Karpas-422 (cell line): ENCODE measurements around the gene GNAI3. TPM values are rescaled to one million over a fixed set of nuclear protein-coding genes. Genes with fewer than 3 reads are reported as not detected.

Experiments used
- DNase-seq: peaks from one replicate; pipeline ENCODE4 v3.0.0-alpha.2; 2015
- H2AFZ ChIP-seq: fragments of 200-600 bp; sonication (generic); 2 replicates; pipeline ENCODE4 v1.6.1; 2014; ENCODE audit warnings: antibody characterized with exemption, low read length, mixed read lengths
- H3K27ac ChIP-seq: fragments of 200-600 bp; sonication (generic); 2 replicates; pipeline ENCODE4 v1.5.1; 2014; ENCODE audit warnings: mild to moderate bottlenecking, low read length, moderate library complexity
- H3K27me3 ChIP-seq: fragments of 200-600 bp; sonication (generic); 2 replicates; pipeline ENCODE4 v1.6.1; 2014; ENCODE audit warnings: low read length, mixed read lengths
- H3K36me3 ChIP-seq: fragments of 200-600 bp; sonication (generic); 2 replicates; pipeline ENCODE4 v1.6.1; 2014; ENCODE audit warnings: low read length, mixed read lengths; ENCODE audit not compliant: insufficient read depth
- H3K4me1 ChIP-seq: fragments of 200-600 bp; sonication (generic); 2 replicates; pipeline ENCODE4 v1.6.1; 2014; ENCODE audit warnings: mild to moderate bottlenecking, low read length, mixed read lengths
- H3K4me2 ChIP-seq: fragments of 200-600 bp; sonication (generic); 2 replicates; pipeline ENCODE4 v1.6.1; 2014; ENCODE audit warnings: low read length, low read depth, mild to moderate bottlenecking; ENCODE audit not compliant: poor library complexity, severe bottlenecking
- H3K4me3 ChIP-seq: fragments of 200-600 bp; sonication (generic); 2 replicates; pipeline ENCODE4 v1.5.1; 2014; ENCODE audit warnings: mild to moderate bottlenecking, antibody characterized with exemption, low read length, mixed read lengths
- H3K79me2 ChIP-seq: fragments of 200-600 bp; sonication (generic); 2 replicates; pipeline ENCODE4 v1.6.1; 2014; ENCODE audit warnings: mild to moderate bottlenecking, low read length, mixed read lengths
- H3K9ac ChIP-seq: fragments of 200-600 bp; sonication (generic); 2 replicates; pipeline ENCODE4 v1.6.0; 2014; ENCODE audit warnings: low read length
- H3K9me2 ChIP-seq: fragments of 200-600 bp; sonication (generic), shearing (Covaris generic); replicated peaks from 2 replicates; pipeline ENCODE4 v1.6.0; 2014; ENCODE audit warnings: mild to moderate bottlenecking, low read length, moderate library complexity; ENCODE audit not compliant: insufficient read depth
- H3K9me3 ChIP-seq: fragments of 300-700, 200-600 bp; sonication (generic); 2 replicates; pipeline ENCODE4 v1.6.1; 2014; ENCODE audit warnings: low read length, mixed read lengths
- H4K20me1 ChIP-seq: fragments of 200-600 bp; sonication (generic); 2 replicates; pipeline ENCODE4 v1.6.1; 2014; ENCODE audit warnings: mild to moderate bottlenecking, antibody characterized with exemption, low read length, low read depth; ENCODE audit not compliant: insufficient read depth
- total RNA-seq: library from RNA; depleted of rRNA; stranded (reverse); fragments of >200 nt; shearing (Covaris generic); gene quantifications from 2 replicates; pipeline ENCODE4 v1.2.3, GENCODE V29; 2014; ENCODE audit warnings: low replicate concordance

Gene GNAI3
- total RNA-seq, 1 experiment from 2014 or later, result 12.6 TPM

DNA sequence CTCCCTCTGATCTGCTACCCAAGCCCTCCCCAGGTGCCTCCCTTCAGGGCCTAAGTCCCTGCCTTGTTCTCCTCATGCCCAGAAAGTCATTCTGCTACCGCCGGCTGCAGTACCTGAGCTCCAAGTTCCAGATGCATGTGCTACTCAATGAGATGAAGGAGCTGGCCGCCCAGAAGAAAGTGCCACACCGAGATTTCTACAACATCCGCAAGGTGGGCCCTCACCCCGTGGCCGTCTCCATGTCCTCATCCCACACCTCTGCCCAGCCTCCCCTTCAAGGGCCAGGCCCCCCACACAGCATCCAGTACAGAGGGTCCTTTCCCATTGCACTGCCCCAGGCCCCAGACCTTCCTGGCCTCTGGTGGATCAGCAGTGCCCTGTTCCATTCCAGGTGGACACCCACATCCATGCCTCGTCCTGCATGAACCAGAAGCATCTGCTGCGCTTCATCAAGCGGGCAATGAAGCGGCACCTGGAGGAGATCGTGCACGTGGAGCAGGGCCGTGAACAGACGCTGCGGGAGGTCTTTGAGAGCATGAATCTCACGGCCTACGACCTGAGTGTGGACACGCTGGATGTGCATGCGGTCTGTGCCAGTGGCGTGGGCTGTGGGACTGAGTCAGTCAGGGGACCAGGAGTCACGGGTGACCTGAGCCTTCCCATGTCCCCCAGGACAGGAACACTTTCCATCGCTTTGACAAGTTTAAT, 79.4 kb downstream of the GNAI3 start:
- Histone ChIP-seq H4K20me1 (peaks cover 28% of the 10 kb centered on the region; the same call in 1 of the 2 replicates), H3K27ac (no peak overlapping the region), H2AFZ (no peak overlapping the region), H3K79me2 (peaks cover 31% of the 10 kb centered on the region), H3K36me3 (peaks cover 22% of the 10 kb centered on the region), H3K9ac (no peak overlapping the region), H3K9me3 (no peaks in the 10 kb centered on the region), H3K27me3 (no peaks in the 10 kb centered on the region), H3K9me2 (no peaks in the 10 kb centered on the region), H3K4me1 (peaks cover 27% of the 10 kb centered on the region), H3K4me3 (no peak overlapping the region), H3K4me2 (no peak overlapping the region)
- DNase-seq, result no peak

DNA sequence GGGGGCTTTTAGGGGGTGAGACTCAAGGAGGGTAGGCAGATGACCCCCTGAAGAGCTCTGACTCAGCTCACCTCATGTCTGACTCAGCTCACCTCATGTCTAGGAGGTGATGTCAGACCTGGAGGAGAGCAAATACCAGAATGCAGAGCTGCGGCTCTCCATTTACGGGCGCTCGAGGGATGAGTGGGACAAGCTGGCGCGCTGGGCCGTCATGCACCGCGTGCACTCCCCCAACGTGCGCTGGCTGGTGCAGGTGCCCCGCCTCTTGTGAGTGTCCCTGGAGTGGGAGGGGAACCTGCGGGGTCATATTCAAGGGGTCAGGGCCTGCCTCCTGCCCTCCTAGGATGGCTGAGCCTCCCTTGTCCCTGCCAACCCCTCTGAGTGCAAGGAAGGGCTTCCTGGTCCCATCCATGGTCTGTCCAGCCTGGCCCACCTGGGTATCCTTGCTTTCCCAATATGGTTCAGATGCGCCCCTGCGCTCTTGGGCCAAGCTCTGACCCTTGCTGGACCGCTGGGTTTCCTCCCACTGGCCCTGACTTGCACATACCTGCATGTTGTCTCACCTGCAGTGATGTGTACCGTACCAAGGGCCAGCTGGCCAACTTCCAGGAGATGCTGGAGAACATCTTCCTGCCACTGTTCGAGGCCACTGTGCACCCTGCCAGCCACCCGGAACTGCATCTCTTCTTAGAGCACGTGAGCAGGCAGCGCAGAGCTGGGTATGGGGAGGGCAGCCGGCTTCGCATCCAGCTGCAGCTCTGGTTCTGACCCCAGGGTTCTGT, 80.3 kb downstream of the GNAI3 start:
- Histone ChIP-seq H3K27me3 (no peaks in the 10 kb centered on the region), H3K4me3 (no peak overlapping the region), H4K20me1 (peaks cover 30% of the 10 kb centered on the region; the same call in 1 of the 2 replicates), H3K9me2 (no peaks in the 10 kb centered on the region), H2AFZ (no peak overlapping the region), H3K9me3 (no peaks in the 10 kb centered on the region), H3K79me2 (peaks cover 22% of the 10 kb centered on the region), H3K4me2 (no peak overlapping the region), H3K4me1 (peaks cover 18% of the 10 kb centered on the region), H3K27ac (no peak overlapping the region), H3K36me3 (peaks cover 22% of the 10 kb centered on the region), H3K9ac (no peak overlapping the region)
- DNase-seq, result no peak

DNA sequence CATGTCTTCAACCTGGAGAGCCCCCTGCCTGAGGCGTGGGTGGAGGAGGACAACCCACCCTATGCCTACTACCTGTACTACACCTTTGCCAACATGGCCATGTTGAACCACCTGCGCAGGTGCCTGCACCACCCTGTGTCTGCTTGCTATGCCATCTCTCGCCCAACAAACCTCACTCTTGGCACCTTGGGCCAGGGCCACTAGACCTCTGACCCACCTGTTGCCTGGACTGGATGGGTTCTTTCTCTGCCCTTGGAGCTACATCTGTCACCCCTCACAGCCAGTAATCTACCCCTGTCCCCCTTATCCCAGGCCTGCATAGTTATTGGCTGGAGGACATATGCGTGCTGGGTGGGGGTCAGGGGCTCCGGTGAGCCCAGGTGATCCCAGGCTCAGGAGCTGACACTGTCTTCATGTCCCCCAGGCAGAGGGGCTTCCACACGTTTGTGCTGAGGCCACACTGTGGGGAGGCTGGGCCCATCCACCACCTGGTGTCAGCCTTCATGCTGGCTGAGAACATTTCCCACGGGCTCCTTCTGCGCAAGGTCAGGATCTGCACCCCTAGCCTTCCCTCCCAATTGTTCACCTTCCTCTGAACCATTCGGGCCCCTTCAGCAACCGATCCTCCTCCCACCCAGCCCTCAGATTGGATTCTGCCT, 81.1 kb downstream of the GNAI3 start:
- H3K9me3 ChIP-seq, result no peaks in the 10 kb centered on the region
- no peaks in the 10 kb centered on the region for H3K9me2 ChIP-seq
- H3K36me3 ChIP-seq, result peaks cover 22% of the 10 kb centered on the region
- DNase-seq, result no peak
- peaks cover 15% of the 10 kb centered on the region for H3K79me2 ChIP-seq
- H3K27ac ChIP-seq, result no peak overlapping the region
- H3K4me2 ChIP-seq, result no peak overlapping the region
- peaks cover 11% of the 10 kb centered on the region for H3K4me1 ChIP-seq
- H3K9ac ChIP-seq, result no peak overlapping the region
- H3K27me3 ChIP-seq, result no peaks in the 10 kb centered on the region
- H4K20me1 ChIP-seq, result peaks cover 30% of the 10 kb centered on the region; the same call in 1 of the 2 replicates
- no peak overlapping the region for H2AFZ ChIP-seq
- H3K4me3 ChIP-seq, result no peak overlapping the region

DNA sequence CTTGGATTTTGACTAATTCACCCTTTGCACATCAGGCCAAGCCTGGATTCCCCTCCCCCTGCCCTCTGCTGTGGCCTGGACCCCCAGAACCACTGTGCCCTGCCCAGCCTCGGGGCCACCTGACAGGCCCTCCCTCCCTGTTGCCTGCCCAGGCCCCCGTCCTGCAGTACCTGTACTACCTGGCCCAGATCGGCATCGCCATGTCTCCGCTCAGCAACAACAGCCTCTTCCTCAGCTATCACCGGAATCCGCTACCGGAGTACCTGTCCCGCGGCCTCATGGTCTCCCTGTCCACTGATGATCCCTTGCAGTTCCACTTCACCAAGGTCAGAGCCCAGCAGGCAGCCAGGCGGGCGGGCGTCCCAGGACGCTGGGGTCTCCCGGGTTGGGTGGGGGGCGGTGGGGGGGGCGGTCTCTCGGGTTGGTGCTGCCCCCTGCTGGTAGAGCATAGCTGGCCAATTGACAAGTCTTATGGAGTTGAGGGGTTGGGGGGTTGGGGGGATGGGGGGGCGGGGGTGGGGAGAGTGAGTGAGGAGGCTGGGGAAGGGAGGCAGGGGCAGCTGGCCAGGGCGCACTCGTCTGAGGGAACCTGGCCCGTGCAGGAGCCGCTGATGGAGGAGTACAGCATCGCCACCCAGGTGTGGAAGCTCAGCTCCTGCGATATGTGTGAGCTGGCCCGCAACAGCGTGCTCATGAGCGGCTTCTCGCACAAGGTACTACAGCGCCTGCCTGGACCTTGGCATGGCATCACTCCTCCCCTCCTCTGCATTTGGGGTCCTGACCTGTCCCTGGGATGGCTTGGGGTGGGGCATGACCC, 81.9 kb downstream of the GNAI3 start:
- Histone ChIP-seq H2AFZ (no peak overlapping the region), H3K79me2 (peaks cover 8% of the 10 kb centered on the region), H3K27ac (no peak overlapping the region), H3K4me1 (peaks cover 3% of the 10 kb centered on the region), H3K9ac (no peak overlapping the region), H3K27me3 (no peaks in the 10 kb centered on the region), H3K36me3 (peaks cover 22% of the 10 kb centered on the region), H3K4me2 (no peak overlapping the region), H4K20me1 (peaks cover 24% of the 10 kb centered on the region; the same call in 1 of the 2 replicates), H3K9me2 (no peaks in the 10 kb centered on the region), H3K9me3 (no peaks in the 10 kb centered on the region), H3K4me3 (no peak overlapping the region)
- peak; percentile 67 for DNase-seq

DNA sequence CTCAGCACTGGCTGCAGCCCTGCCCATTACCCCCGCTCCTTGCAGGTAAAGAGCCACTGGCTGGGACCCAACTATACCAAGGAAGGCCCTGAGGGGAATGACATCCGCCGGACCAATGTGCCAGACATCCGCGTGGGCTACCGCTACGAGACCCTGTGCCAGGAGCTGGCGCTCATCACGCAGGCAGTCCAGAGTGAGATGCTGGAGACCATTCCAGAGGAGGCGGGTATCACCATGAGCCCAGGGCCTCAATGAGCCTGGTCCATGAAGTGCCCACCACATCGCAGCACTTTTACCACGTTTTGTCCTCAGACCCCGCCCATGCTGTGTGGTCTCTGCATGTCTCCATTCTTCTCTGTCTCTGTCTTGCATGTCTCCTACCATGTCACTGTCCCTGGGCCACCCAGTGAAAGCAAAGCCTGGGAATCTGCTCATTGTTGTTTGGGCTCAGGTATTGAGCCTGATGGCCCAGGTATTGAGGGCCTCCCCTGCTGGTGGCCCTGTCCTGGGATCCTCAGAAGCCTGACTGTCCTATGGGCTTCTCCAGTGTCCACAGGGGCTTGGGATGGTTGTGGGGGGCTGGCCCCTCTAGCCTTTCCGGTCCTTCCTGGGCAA, 82.6 kb downstream of the GNAI3 start:
- Histone ChIP-seq H3K9me2 (no peaks in the 10 kb centered on the region), H2AFZ (no peak overlapping the region), H3K27me3 (no peaks in the 10 kb centered on the region), H3K9ac (no peak overlapping the region), H3K4me2 (no peak overlapping the region), H3K79me2 (peaks cover under 1% of the 10 kb centered on the region; the same call in 1 of the 2 replicates), H4K20me1 (peaks cover 19% of the 10 kb centered on the region; the same call in 1 of the 2 replicates), H3K4me1 (no peaks in the 10 kb centered on the region; the same call in 1 of the 2 replicates), H3K27ac (no peak overlapping the region), H3K9me3 (no peaks in the 10 kb centered on the region), H3K36me3 (peaks cover 22% of the 10 kb centered on the region), H3K4me3 (no peak overlapping the region)
- no peak for DNase-seq

DNA sequence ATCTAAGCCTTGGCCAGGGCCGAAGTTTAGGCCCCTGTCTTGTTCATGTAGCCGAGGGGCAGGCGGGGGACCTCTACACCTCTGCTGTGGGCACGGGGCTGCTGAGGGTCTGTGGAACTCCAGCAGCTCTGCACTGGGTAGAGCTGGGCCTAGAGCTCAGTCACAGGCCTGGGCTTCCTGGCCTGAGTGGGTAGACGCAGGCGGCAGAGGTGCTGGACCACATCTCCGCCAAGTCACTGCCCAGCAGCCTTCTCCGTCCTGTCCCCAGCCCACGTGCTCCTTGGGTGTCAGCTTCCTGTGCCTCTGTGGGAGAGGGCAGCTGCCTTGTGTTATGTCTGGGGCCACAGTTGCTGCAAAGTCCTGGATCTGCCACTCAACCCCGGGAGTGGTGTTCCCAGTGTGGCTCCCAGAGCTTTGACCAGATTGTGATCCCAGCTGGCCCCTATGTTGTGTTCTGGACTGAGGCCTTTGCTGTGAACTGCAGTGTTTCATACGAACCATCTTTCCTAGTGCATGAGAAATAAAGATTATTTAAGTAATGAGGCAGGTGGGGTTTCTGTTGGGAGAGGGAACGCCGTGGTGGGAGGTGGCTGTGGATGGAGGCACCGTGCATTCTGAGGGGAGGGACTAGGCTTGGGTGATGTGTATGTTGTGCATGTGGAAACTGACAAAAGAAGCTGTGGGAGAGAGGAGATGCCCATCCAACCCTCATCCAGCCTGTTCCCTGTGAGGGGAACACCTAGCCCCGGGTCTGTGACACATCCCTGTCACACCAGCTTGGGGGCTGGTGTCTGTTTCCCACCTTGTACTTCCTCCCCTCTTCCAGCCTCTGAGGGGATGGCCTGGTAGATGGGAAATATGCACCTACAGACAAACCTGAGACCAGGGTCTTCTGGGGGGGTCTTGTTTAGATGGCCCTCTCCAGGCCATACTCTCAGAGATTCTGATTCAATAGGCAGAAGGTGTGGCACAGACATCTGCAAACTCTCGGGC, 83.4 kb downstream of the GNAI3 start:
- H3K4me2 ChIP-seq, result no peak overlapping the region
- peaks cover 22% of the 10 kb centered on the region for H3K36me3 ChIP-seq
- H3K4me3 ChIP-seq, result no peak overlapping the region
- no peak for DNase-seq
- H3K9me2 ChIP-seq, result no peaks in the 10 kb centered on the region
- no peak overlapping the region for H2AFZ ChIP-seq
- no peaks in the 10 kb centered on the region; the same call in 1 of the 2 replicates for H3K4me1 ChIP-seq
- H4K20me1 ChIP-seq, result peaks cover 19% of the 10 kb centered on the region; the same call in 1 of the 2 replicates
- no peak overlapping the region for H3K9ac ChIP-seq
- H3K27ac ChIP-seq, result no peak overlapping the region
- no peaks in the 10 kb centered on the region for H3K9me3 ChIP-seq
- H3K27me3 ChIP-seq, result no peaks in the 10 kb centered on the region
- no peaks in the 10 kb centered on the region for H3K79me2 ChIP-seq
